Ishikawa (cell line): ENCODE results near the gene SGO2.

Experiments used
- CEBPB ChIP-seq: IDR thresholded peaks from 2 replicates; pipeline ENCODE4 v1.6.1; 2012
- CREB1 ChIP-seq: IDR thresholded peaks from 2 replicates; pipeline ENCODE4 v1.6.1; 2012; ENCODE audit warnings: low read depth
- EGR1 ChIP-seq: IDR thresholded peaks from 2 replicates; pipeline ENCODE4 v1.6.1; 2012
- EP300 ChIP-seq: IDR thresholded peaks from 2 replicates; pipeline ENCODE4 v1.6.1; 2012; ENCODE audit warnings: borderline replicate concordance
- FOXM1 ChIP-seq: IDR thresholded peaks from 2 replicates; pipeline ENCODE4 v1.6.1; 2012; ENCODE audit warnings: low read depth, borderline replicate concordance
- MAX ChIP-seq: IDR thresholded peaks from 2 replicates; pipeline ENCODE4 v1.6.1; 2012
- RAD21 ChIP-seq: IDR thresholded peaks from 2 replicates; pipeline ENCODE4 v1.6.1; 2012; ENCODE audit warnings: low read depth
- TAF1 ChIP-seq: IDR thresholded peaks from 2 replicates; pipeline ENCODE4 v1.6.1; 2012; ENCODE audit warnings: low read depth, mild to moderate bottlenecking
- TEAD4 ChIP-seq: IDR thresholded peaks from 2 replicates; pipeline ENCODE4 v1.6.1; 2012
- YY1 ChIP-seq: IDR thresholded peaks from 2 replicates; pipeline ENCODE4 v1.6.1; 2012; ENCODE audit warnings: low read depth
- ZBTB7A ChIP-seq: IDR thresholded peaks from 2 replicates; pipeline ENCODE4 v1.6.1; 2012; ENCODE audit warnings: low read depth
- TF ChIP-seq, protein P1 (sequence below): IDR thresholded peaks from 2 replicates; pipeline ENCODE4 v1.6.1; 2012; ENCODE audit warnings: low read depth, mild to moderate bottlenecking

- TF ChIP-seq TAF1 (no peak), CEBPB (no peak), ZBTB7A (no peak), RAD21 (no peak), YY1 (no peak), CREB1 (no peak), EP300 (no peak), EGR1 (no peak), MAX (no peak), FOXM1 (no peak), TEAD4 (no peak)
- TF ChIP-seq, protein P1, sequence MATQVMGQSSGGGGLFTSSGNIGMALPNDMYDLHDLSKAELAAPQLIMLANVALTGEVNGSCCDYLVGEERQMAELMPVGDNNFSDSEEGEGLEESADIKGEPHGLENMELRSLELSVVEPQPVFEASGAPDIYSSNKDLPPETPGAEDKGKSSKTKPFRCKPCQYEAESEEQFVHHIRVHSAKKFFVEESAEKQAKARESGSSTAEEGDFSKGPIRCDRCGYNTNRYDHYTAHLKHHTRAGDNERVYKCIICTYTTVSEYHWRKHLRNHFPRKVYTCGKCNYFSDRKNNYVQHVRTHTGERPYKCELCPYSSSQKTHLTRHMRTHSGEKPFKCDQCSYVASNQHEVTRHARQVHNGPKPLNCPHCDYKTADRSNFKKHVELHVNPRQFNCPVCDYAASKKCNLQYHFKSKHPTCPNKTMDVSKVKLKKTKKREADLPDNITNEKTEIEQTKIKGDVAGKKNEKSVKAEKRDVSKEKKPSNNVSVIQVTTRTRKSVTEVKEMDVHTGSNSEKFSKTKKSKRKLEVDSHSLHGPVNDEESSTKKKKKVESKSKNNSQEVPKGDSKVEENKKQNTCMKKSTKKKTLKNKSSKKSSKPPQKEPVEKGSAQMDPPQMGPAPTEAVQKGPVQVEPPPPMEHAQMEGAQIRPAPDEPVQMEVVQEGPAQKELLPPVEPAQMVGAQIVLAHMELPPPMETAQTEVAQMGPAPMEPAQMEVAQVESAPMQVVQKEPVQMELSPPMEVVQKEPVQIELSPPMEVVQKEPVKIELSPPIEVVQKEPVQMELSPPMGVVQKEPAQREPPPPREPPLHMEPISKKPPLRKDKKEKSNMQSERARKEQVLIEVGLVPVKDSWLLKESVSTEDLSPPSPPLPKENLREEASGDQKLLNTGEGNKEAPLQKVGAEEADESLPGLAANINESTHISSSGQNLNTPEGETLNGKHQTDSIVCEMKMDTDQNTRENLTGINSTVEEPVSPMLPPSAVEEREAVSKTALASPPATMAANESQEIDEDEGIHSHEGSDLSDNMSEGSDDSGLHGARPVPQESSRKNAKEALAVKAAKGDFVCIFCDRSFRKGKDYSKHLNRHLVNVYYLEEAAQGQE, result no peak
Measured at GRCh38 chr2:200507179-200507578, 18.8 kb upstream of the SGO2 start.
